Endothelial cell of hepatic sinusoid (primary cell): ENCODE measurements around the gene ARAP2.

ENCODE experiments used
- in situ Hi-C: cut with HindIII; loops from 2 replicates; pipeline ENCODE4 v1.10.0; 2017; ENCODE audit warnings: low sequenced_read_pairs

The ARAP2 gene

GRCh38 chr4:36051634-36052033 lies 192.7 kb downstream of the ARAP2 start:
- in situ Hi-C loops, result loop anchor here (5.0 kb wide), 1 partner anchor 69 kb away; no protein-coding TSS in a partner anchor

- in situ Hi-C loops, result no loop called here
Measured at GRCh38 chr4:36046026-36046425, 198.3 kb downstream of the ARAP2 start.

GRCh38 chr4:36043901-36044300 lies 200.4 kb downstream of the ARAP2 start:
- in situ Hi-C loops, result no loop called here

GRCh38 chr4:36043241-36043640 lies 201.1 kb downstream of the ARAP2 start:
- in situ Hi-C loops, result no loop called here

GRCh38 chr4:36042122-36042970 lies 202.0 kb downstream of the ARAP2 start:
- in situ Hi-C loops, result no loop called here

- in situ Hi-C loops, result no loop called here
Measured at GRCh38 chr4:36041340-36041739, 203.0 kb downstream of the ARAP2 start.

GRCh38 chr4:36039026-36039425 lies 205.3 kb downstream of the ARAP2 start:
- in situ Hi-C loops, result no loop called here

GRCh38 chr4:36038491-36038890 lies 205.8 kb downstream of the ARAP2 start:
- in situ Hi-C loops, result no loop called here

- in situ Hi-C loops, result no loop called here
Measured at GRCh38 chr4:36037127-36037526, 207.2 kb downstream of the ARAP2 start.

GRCh38 chr4:36029951-36030350 lies 214.4 kb downstream of the ARAP2 start:
- in situ Hi-C loops, result no loop called here

GRCh38 chr4:36027203-36027602 lies 217.1 kb downstream of the ARAP2 start:
- in situ Hi-C loops, result no loop called here

- in situ Hi-C loops, result no loop called here
Measured at GRCh38 chr4:36026348-36026880, 217.9 kb downstream of the ARAP2 start.

- in situ Hi-C loops, result no loop called here
Measured at GRCh38 chr4:36024901-36025660, 219.2 kb downstream of the ARAP2 start.

- in situ Hi-C loops, result no loop called here
Measured at GRCh38 chr4:36020351-36020750, 224.0 kb downstream of the ARAP2 start.
